IMR-90 (cell line): ENCODE results near the gene ATP1A4. TPM values are rescaled to one million over a fixed set of nuclear protein-coding genes. Genes with fewer than 3 reads are reported as not detected.

Experiments
- ATAC-seq: fragments of 200-7000 bp; cut with Tn5 transposase; 2 replicates; pipeline ENCODE4 v1.9.1; 2020; ENCODE audit warnings: low read depth, mild to moderate bottlenecking, moderate library complexity
- BruUV-seq: library from RNA; stranded (reverse); fragments of 400-500 nt; replicated peaks from 2 replicates; lab custom pipeline; 2021; lab: Mats Ljungman, UMichigan
- CTCF ChIA-PET: fragments of 300-600 bp; formaldehyde crosslinking; extraction: SDS; loops from one replicate; lab custom pipeline; 2021; ENCODE audit warnings: antibody characterized with exemption; lab: Yijun Ruan, JAX
- POLR2A ChIA-PET: fragments of 300-600 bp; sonication (Branson Sonifier 250); formaldehyde crosslinking; loops from one replicate; lab custom pipeline; 2022; ENCODE audit warnings: antibody characterized with exemption; ENCODE audit not compliant: unreplicated experiment; lab: Charles Lee
- DNase-seq: peaks from one replicate; pipeline ENCODE4 v3.0.0; 2013
- H2AFZ ChIP-seq: replicated peaks from 2 replicates; pipeline ENCODE3; 2013; ENCODE audit warnings: low read length, mild to moderate bottlenecking; ENCODE audit not compliant: poor library complexity
- H2AK5ac ChIP-seq: 2 replicates; pipeline ENCODE4 v1.6.1; 2013; ENCODE audit warnings: low read depth, low read length, inconsistent platforms
- H2AK9ac ChIP-seq: replicated peaks from 2 replicates; pipeline ENCODE3; 2013; ENCODE audit warnings: mild to moderate bottlenecking, low read depth, low read length, moderate library complexity; ENCODE audit not compliant: poor library complexity
- H2BK120ac ChIP-seq: 2 replicates; pipeline ENCODE4 v1.6.1; 2013; ENCODE audit warnings: low read depth, low read length, inconsistent platforms
- H2BK15ac ChIP-seq: 3 replicates; pipeline ENCODE4 v1.6.1; 2013; ENCODE audit warnings: low read depth, low read length, inconsistent platforms
- H2BK20ac ChIP-seq: 2 replicates; pipeline ENCODE4 v1.6.1; 2013; ENCODE audit warnings: low read depth, mild to moderate bottlenecking, inconsistent platforms, low read length, moderate library complexity
- H2BK5ac ChIP-seq: 2 replicates; pipeline ENCODE4 v1.6.1; 2013; ENCODE audit warnings: mild to moderate bottlenecking, low read depth, low read length, inconsistent platforms; ENCODE audit not compliant: poor library complexity, severe bottlenecking
- H3K14ac ChIP-seq: replicated peaks from 2 replicates; pipeline ENCODE4 v1.6.1; 2013; ENCODE audit warnings: low read depth, low read length, inconsistent platforms
- H3K18ac ChIP-seq: 2 replicates; pipeline ENCODE4 v1.6.1; 2013; ENCODE audit warnings: low read depth, low read length, control low read depth
- H3K23ac ChIP-seq: 2 replicates; pipeline ENCODE4 v1.6.1; 2013; ENCODE audit warnings: low read depth, low read length, inconsistent platforms
- H3K27ac ChIP-seq: 2 replicates; pipeline ENCODE4 v1.5.1; 2013; ENCODE audit warnings: mild to moderate bottlenecking, control low read depth, low read length; ENCODE audit not compliant: insufficient read depth
- H3K27me3 ChIP-seq: 2 replicates; pipeline ENCODE4 v1.6.1; 2013; ENCODE audit warnings: low read length; ENCODE audit not compliant: control insufficient read depth, insufficient read depth
- H3K36me3 ChIP-seq: 2 replicates; pipeline ENCODE4 v1.6.1; 2013; ENCODE audit warnings: low read length, mixed read lengths; ENCODE audit not compliant: control insufficient read depth, insufficient read depth
- H3K4ac ChIP-seq: 2 replicates; pipeline ENCODE4 v1.6.1; 2013; ENCODE audit warnings: low read depth, low read length, inconsistent platforms
- H3K4me1 ChIP-seq: 2 replicates; pipeline ENCODE4 v1.6.1; 2013; ENCODE audit warnings: low read length, mixed read lengths; ENCODE audit not compliant: control insufficient read depth, insufficient read depth
- H3K4me2 ChIP-seq: 2 replicates; pipeline ENCODE4 v1.6.1; 2013; ENCODE audit warnings: low read depth, mild to moderate bottlenecking, control low read depth, low read length, moderate library complexity
- H3K4me3 ChIP-seq: 2 replicates; pipeline ENCODE4 v1.5.1; 2013; ENCODE audit warnings: low read depth, mild to moderate bottlenecking, control low read depth, low read length, moderate library complexity; ENCODE audit not compliant: insufficient read depth
- H3K56ac ChIP-seq: 2 replicates; pipeline ENCODE4 v1.6.1; 2013; ENCODE audit warnings: low read length, inconsistent platforms; ENCODE audit not compliant: insufficient read depth; ENCODE audit errors: extremely low read depth
- H3K79me1 ChIP-seq, 2 experiments: 2 replicates each; pipeline ENCODE4 v1.6.1; 2013; ENCODE audit warnings: low read length in 2 of 2, inconsistent platforms in 1 of 2, low read depth in 1 of 2
- H3K9ac ChIP-seq: 2 replicates; pipeline ENCODE4 v1.6.1; 2013; ENCODE audit warnings: low read depth, low read length, control low read depth
- H3K9me1 ChIP-seq: 2 replicates; pipeline ENCODE4 v1.6.1; 2013; ENCODE audit warnings: low read length, inconsistent platforms; ENCODE audit not compliant: insufficient read depth
- H3K9me3 ChIP-seq: 2 replicates; pipeline ENCODE4 v1.6.1; 2013; ENCODE audit warnings: low read length; ENCODE audit not compliant: control insufficient read depth, insufficient read depth
- H4K20me1 ChIP-seq: 2 replicates; pipeline ENCODE4 v1.6.1; 2013; ENCODE audit warnings: low read length, inconsistent platforms; ENCODE audit not compliant: insufficient read depth
- H4K5ac ChIP-seq: 2 replicates; pipeline ENCODE4 v1.6.1; 2013; ENCODE audit warnings: mild to moderate bottlenecking, low read depth, low read length, control low read depth
- H4K8ac ChIP-seq, 2 experiments: 2 replicates each; pipeline ENCODE4 v1.6.1; 2013; ENCODE audit warnings: low read depth in 2 of 2, low read length in 2 of 2, control low read depth in 1 of 2, inconsistent platforms in 1 of 2
- H4K91ac ChIP-seq: 2 replicates; pipeline ENCODE4 v1.6.1; 2013; ENCODE audit warnings: low read depth, low read length, inconsistent platforms; ENCODE audit not compliant: insufficient read depth
- CEBPB ChIP-seq: IDR thresholded peaks from 2 replicates; pipeline ENCODE4 v1.6.1; 2012; ENCODE audit warnings: low read depth, low read length, improper control_type of control experiment
- MAFK ChIP-seq: IDR thresholded peaks from 2 replicates; pipeline ENCODE4 v1.6.1; 2012; ENCODE audit warnings: low read depth, low read length, improper control_type of control experiment
- MAZ ChIP-seq: IDR thresholded peaks from 2 replicates; pipeline ENCODE4 v1.6.1; 2012; ENCODE audit warnings: low read depth, mild to moderate bottlenecking, low read length, improper control_type of control experiment, moderate library complexity, borderline replicate concordance
- WGBS, 2 experiments: methylation state at CpG; one replicate each; pipeline versions ENCODE4 v1.1.5 to v1.1.7; 2013; ENCODE audit warnings: missing lambda C conversion rate in 2 of 2; ENCODE audit not compliant: insufficient read length in 1 of 2; ENCODE audit errors: extremely low coverage in 2 of 2; 5-methylcytosine and 5-hydroxymethylcytosine counted together
- dilution Hi-C: fragments of 300-500 bp; cut with HindIII; formaldehyde crosslinking; loops from one replicate; pipeline ENCODE4 v1.14.3; 2018; ENCODE audit warnings: low sequenced_read_pairs; ENCODE audit not compliant: unreplicated experiment
- in situ Hi-C: fragments of 300-500 bp; cut with MboI; formaldehyde crosslinking; loops from 3 replicates; pipeline ENCODE4 v1.14.3; 2019; ENCODE audit warnings: low sequenced_read_pairs, inconsistent platforms, mixed read lengths
- intact Hi-C: fragments of 100-400 bp; cut with micrococcal nuclease; formaldehyde crosslinking; loops from 2 replicates; pipeline ENCODE4 v1.10.0; 2022
- polyA plus RNA-seq, 3 experiments: library from polyadenylated mRNA; depleted of rRNA; stranded (reverse); fragments of >200 nt; gene quantifications; 2 replicates each; pipeline ENCODE4 v1.2.3, GENCODE V29; 2012; ENCODE audit warnings: low replicate concordance in 1 of 3
- total RNA-seq: library from RNA; depleted of rRNA; stranded (reverse); fragments of >200 nt; gene quantifications from 2 replicates; pipeline ENCODE4 v1.2.3, GENCODE V29; 2012

Gene ATP1A4
- total and polyA plus RNA-seq, 2 of the 4 experiments (the other 2 are of a cell fraction): not detected

DNA sequence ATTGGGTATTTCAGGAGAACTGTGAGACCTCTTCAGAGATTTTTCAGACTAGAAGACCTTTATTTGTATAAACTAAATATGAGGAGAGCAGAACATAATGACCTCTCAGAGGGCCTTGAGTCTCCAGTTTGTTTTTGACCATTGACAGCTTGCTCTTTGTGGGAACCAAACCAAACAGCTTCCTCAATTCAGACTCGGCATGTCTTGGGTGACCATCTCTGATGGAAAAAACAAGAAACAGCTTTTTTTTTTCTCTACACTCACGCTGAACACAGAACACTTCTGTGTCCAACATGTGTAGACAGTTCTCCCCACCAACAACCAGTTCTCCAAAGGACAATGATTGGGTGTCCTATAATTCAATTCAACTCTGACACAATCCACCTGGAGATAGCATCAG lies 11.5 kb downstream of the ATP1A4 start:
- Histone ChIP-seq H3K79me1 (no peaks in the 10 kb centered on the region), H4K91ac (no peak overlapping the region), H4K20me1 (no peaks in the 10 kb centered on the region), H4K5ac (no peak overlapping the region), H4K8ac (no peak overlapping the region), H3K4me2 (no peak overlapping the region), H3K4ac (no peak overlapping the region), H3K27me3 (peaks cover 45% of the 10 kb centered on the region), H2BK120ac (no peak overlapping the region), H3K4me3 (no peak overlapping the region), H3K36me3 (no peaks in the 10 kb centered on the region), H3K9me3 (no peaks in the 10 kb centered on the region), H3K27ac (no peak overlapping the region), H3K14ac (no peak overlapping the region), H2BK15ac (no peak overlapping the region), H2BK20ac (no peak overlapping the region), H2AFZ (no peak overlapping the region), H3K18ac (no peak overlapping the region), H3K9ac (no peak overlapping the region), H3K9me1 (no peaks in the 10 kb centered on the region), H2AK9ac (no peak overlapping the region), H2AK5ac (no peak overlapping the region), H2BK5ac (no peak overlapping the region), H3K4me1 (no peaks in the 10 kb centered on the region), H3K56ac (no peak overlapping the region), H3K23ac (no peak overlapping the region)
- TF ChIP-seq CEBPB (no peak), MAFK (no peak), MAZ (no peak)
- DNase-seq (no peak), ATAC-seq (no peak)
- CTCF ChIA-PET: interaction anchor here (0.5 to 0.7 kb wide), 4 partner anchors 17 to 287 kb away, joined by 3 to 6 read pairs (median 4); no protein-coding TSS in a partner anchor
- dilution Hi-C loops (no loop called here), intact Hi-C loops (no loop called here), in situ Hi-C loops (no loop called here)
- POLR2A ChIA-PET: no interaction called here
- BruUV-seq: no TSS peak
- 80% methylated on average over 1 of the region's 2 CpGs; no CpG with 5 or more reads in 1 of the 2 experiments for WGBS, 2 experiments
